Caco-2 (cell line): ENCODE results near the gene CNTN6. TPM values are rescaled to one million over a fixed set of nuclear protein-coding genes. Genes with fewer than 3 reads are reported as not detected.

Experiments used
- BruUV-seq: library from RNA; stranded (reverse); fragments of 400-500 nt; replicated peaks from 2 replicates; lab custom pipeline; 2021; lab: Mats Ljungman, UMichigan
- CTCF ChIA-PET: fragments of 300-600 bp; sonication (Branson Sonifier 250); formaldehyde crosslinking; loops from one replicate; lab custom pipeline; 2022; ENCODE audit warnings: antibody characterized with exemption; lab: Charles Lee
- POLR2A ChIA-PET: fragments of 300-600 bp; sonication (Branson Sonifier 250); formaldehyde crosslinking; loops from one replicate; lab custom pipeline; 2022; ENCODE audit warnings: antibody characterized with exemption; lab: Charles Lee
- DNase-seq, 2 experiments: peaks; one replicate each; pipeline versions ENCODE4 v3.0.0 to v3.0.0-alpha.2; 2020 to 2022
- H3K27me3 ChIP-seq: replicated peaks from 2 replicates; pipeline ENCODE4 v1.6.0; 2011; ENCODE audit warnings: low read length; ENCODE audit not compliant: control insufficient read depth, insufficient read depth
- H3K36me3 ChIP-seq: 2 replicates; pipeline ENCODE4 v1.5.1; 2011; ENCODE audit warnings: low read length; ENCODE audit not compliant: control insufficient read depth, insufficient read depth
- H3K4me1 ChIP-seq: fragments of 250-450 bp; sonication (Bioruptor Pico); 2 replicates; pipeline ENCODE4 v1.5.1; 2020; ENCODE audit warnings: mild to moderate bottlenecking
- H3K4me3 ChIP-seq: 2 replicates; pipeline ENCODE4 v1.5.1; 2011; ENCODE audit warnings: low read depth, mild to moderate bottlenecking, control low read depth, low read length
- H3K9me3 ChIP-seq: fragments of 250-450 bp; sonication (Bioruptor Pico); 2 replicates; pipeline ENCODE4 v1.5.1; 2020; ENCODE audit warnings: mild to moderate bottlenecking, moderate library complexity
- H3K27ac Mint-ChIP-seq: one replicate; pipeline ENCODE4 v1.8.0; 2022; ENCODE audit warnings: mixed read lengths; ENCODE audit not compliant: unreplicated experiment
- H3K27me3 Mint-ChIP-seq: one replicate; pipeline ENCODE4 v1.8.0; 2022; ENCODE audit warnings: mixed read lengths; ENCODE audit not compliant: insufficient read depth, unreplicated experiment
- H3K36me3 Mint-ChIP-seq: one replicate; pipeline ENCODE4 v1.8.0; 2022; ENCODE audit warnings: mild to moderate bottlenecking, mixed read lengths; ENCODE audit not compliant: insufficient read depth, unreplicated experiment
- H3K4me1 Mint-ChIP-seq: one replicate; pipeline ENCODE4 v1.8.0; 2022; ENCODE audit warnings: low read depth, mixed read lengths; ENCODE audit not compliant: unreplicated experiment
- H3K4me3 Mint-ChIP-seq: one replicate; pipeline ENCODE4 v1.8.0; 2022; ENCODE audit warnings: mild to moderate bottlenecking, moderate library complexity, mixed read lengths; ENCODE audit not compliant: unreplicated experiment
- H3K9me3 Mint-ChIP-seq: one replicate; pipeline ENCODE4 v1.8.0; 2022; ENCODE audit warnings: mixed read lengths; ENCODE audit not compliant: unreplicated experiment
- CTCF ChIP-seq, 2 experiments: fragments of 200-600 bp in 1 of 2; IDR thresholded peaks; 1 replicate in 1 of 2; 2 replicates in 1 of 2; pipeline versions ENCODE4 v1.5.1 to v1.8.0; 2011 to 2022; ENCODE audit warnings: antibody characterized with exemption in 1 of 2, control low read depth in 1 of 2, inconsistent platforms in 1 of 2, low read depth in 1 of 2, low read length in 1 of 2, mild to moderate bottlenecking in 1 of 2, moderate library complexity in 1 of 2; ENCODE audit not compliant: insufficient read depth in 1 of 2, severe bottlenecking in 1 of 2, unreplicated experiment in 1 of 2
- intact Hi-C: fragments of 100-400 bp; cut with micrococcal nuclease; formaldehyde crosslinking; loops from one replicate; pipeline ENCODE4 v1.10.0; 2022; ENCODE audit not compliant: unreplicated experiment
- total RNA-seq: library from RNA; stranded (reverse); gene quantifications from 2 replicates; pipeline ENCODE4 v1.2.3, GENCODE V29; 2022

Gene CNTN6
- total RNA-seq, 1 experiment from 2014 or later, result not detected

GRCh38 chr3:1446531-1446930 is 353.7 kb downstream of the CNTN6 start:
- Mint-ChIP-seq H3K4me1 (no peaks in the 10 kb centered on the region), H3K27me3 (peaks cover 4% of the 10 kb centered on the region), H3K36me3 (no peaks in the 10 kb centered on the region), H3K9me3 (no peaks in the 10 kb centered on the region), H3K27ac (no peak overlapping the region), H3K4me3 (no peak overlapping the region)
- H3K4me1 ChIP-seq, result no peaks in the 10 kb centered on the region
- H3K27me3 ChIP-seq, result no peaks in the 10 kb centered on the region
- POLR2A ChIA-PET, result no interaction called here
- no peak overlapping the region for H3K4me3 ChIP-seq
- TF ChIP-seq CTCF (IDR thresholded peaks at IDR 0.05; ENCODE audit: insufficient read depth in 1 of 2, low read depth in 1 of 2, low read length in 1 of 2, severe bottlenecking in 1 of 2, unreplicated experiment in 1 of 2), result no peak
- no peaks in the 10 kb centered on the region for H3K36me3 ChIP-seq
- CTCF ChIA-PET, result no interaction called here
- DNase-seq, result no peak
- H3K9me3 ChIP-seq, result no peaks in the 10 kb centered on the region
- intact Hi-C loops, result no loop called here
- BruUV-seq, result no TSS peak

- H3K4me3 ChIP-seq, result no peak overlapping the region
- no peak for TF ChIP-seq CTCF (IDR thresholded peaks at IDR 0.05; ENCODE audit: insufficient read depth in 1 of 2, low read depth in 1 of 2, low read length in 1 of 2, severe bottlenecking in 1 of 2, unreplicated experiment in 1 of 2)
- no TSS peak for BruUV-seq
- DNase-seq, result no peak
- Mint-ChIP-seq H3K27me3 (peaks cover 4% of the 10 kb centered on the region), H3K4me3 (no peak overlapping the region), H3K4me1 (no peaks in the 10 kb centered on the region), H3K9me3 (no peaks in the 10 kb centered on the region), H3K36me3 (no peaks in the 10 kb centered on the region), H3K27ac (no peak overlapping the region)
- intact Hi-C loops, result no loop called here
- POLR2A ChIA-PET, result no interaction called here
- H3K9me3 ChIP-seq, result no peaks in the 10 kb centered on the region
- H3K4me1 ChIP-seq, result no peaks in the 10 kb centered on the region
- H3K27me3 ChIP-seq, result no peaks in the 10 kb centered on the region
- no peaks in the 10 kb centered on the region for H3K36me3 ChIP-seq
- CTCF ChIA-PET, result no interaction called here
These were observed 354.6 kb downstream of the CNTN6 start for GRCh38 chr3:1447452-1447851.

GRCh38 chr3:1448443-1448842 is 355.6 kb downstream of the CNTN6 start:
- H3K27ac Mint-ChIP-seq, result no peak overlapping the region
- intact Hi-C loops, result no loop called here

More at GRCh38 chr3:1448443-1448842, 355.6 kb downstream of the CNTN6 start:
- Histone ChIP-seq H3K36me3 (no peaks in the 10 kb centered on the region), H3K4me3 (no peak overlapping the region), H3K9me3 (no peaks in the 10 kb centered on the region), H3K4me1 (no peaks in the 10 kb centered on the region), H3K27me3 (no peaks in the 10 kb centered on the region)
- DNase-seq, result no peak
- Mint-ChIP-seq H3K9me3 (no peaks in the 10 kb centered on the region), H3K4me1 (no peaks in the 10 kb centered on the region), H3K4me3 (no peak overlapping the region), H3K27me3 (peaks cover 4% of the 10 kb centered on the region), H3K36me3 (no peaks in the 10 kb centered on the region)
- CTCF ChIA-PET, result no interaction called here
- POLR2A ChIA-PET, result no interaction called here
- BruUV-seq, result no TSS peak
- no peak for TF ChIP-seq CTCF (IDR thresholded peaks at IDR 0.05; ENCODE audit: insufficient read depth in 1 of 2, low read depth in 1 of 2, low read length in 1 of 2, severe bottlenecking in 1 of 2, unreplicated experiment in 1 of 2)
